A673 (cell line): Measurements from ENCODE around the gene VTI1A.

ENCODE experiments used
- EZH2 ChIP-seq: fragments of 200-600 bp; sonication (generic); IDR thresholded peaks from 2 replicates; pipeline ENCODE4 v1.6.1; 2017; ENCODE audit warnings: borderline replicate concordance, low read depth, mild to moderate bottlenecking, mixed read lengths, antibody characterized with exemption, low read length; ENCODE audit not compliant: poor library complexity, severe bottlenecking
- TF ChIP-seq, protein P1 (sequence below): fragments of 300-800, 200-600 bp; sonication (generic); conservative IDR thresholded peaks from 2 replicates; pipeline ENCODE4 v1.5.1; 2017; ENCODE audit warnings: low read depth, mild to moderate bottlenecking, antibody characterized with exemption, low read length, moderate library complexity, mixed read lengths

DNA sequence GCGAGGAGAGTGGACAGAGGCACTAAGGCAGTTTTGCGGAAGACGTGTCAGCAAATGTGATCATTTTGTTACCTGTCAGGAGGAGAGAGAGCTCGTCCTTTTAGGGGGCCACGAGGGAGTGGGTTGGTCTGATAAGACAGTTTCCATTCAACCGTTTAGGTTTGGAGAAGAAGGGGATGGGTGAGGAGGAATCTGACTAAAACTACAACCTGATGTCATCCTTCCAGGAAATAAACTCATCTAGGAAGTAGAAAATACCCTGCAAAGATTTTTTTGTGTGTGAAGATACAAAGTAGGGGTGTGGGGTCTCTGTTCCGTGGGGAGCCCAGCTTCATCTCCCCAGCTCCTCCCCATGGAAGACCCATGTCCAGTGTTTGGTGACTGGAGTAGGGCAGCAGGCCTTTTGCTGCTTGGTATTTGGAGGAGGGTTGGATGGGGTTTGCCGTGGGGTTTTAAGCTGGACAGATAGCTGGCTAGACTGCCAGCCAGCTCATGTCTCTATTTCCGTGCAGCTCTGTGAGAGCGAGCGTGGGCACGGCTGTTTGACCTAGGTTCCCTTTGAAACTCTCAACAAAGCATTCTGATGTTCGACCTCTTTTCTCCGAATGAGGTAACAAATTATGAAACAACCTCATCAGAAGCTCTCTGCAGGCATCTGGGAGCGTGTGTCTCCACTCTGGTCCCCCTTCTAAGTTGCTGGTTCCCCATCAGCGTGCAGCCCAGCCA, 367.0 kb downstream of the VTI1A start:
- TF ChIP-seq, protein P1, sequence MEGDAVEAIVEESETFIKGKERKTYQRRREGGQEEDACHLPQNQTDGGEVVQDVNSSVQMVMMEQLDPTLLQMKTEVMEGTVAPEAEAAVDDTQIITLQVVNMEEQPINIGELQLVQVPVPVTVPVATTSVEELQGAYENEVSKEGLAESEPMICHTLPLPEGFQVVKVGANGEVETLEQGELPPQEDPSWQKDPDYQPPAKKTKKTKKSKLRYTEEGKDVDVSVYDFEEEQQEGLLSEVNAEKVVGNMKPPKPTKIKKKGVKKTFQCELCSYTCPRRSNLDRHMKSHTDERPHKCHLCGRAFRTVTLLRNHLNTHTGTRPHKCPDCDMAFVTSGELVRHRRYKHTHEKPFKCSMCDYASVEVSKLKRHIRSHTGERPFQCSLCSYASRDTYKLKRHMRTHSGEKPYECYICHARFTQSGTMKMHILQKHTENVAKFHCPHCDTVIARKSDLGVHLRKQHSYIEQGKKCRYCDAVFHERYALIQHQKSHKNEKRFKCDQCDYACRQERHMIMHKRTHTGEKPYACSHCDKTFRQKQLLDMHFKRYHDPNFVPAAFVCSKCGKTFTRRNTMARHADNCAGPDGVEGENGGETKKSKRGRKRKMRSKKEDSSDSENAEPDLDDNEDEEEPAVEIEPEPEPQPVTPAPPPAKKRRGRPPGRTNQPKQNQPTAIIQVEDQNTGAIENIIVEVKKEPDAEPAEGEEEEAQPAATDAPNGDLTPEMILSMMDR, result no peak
- TF ChIP-seq EZH2, result no peak
